22Rv1 (cell line): ENCODE data around the gene HS6ST1.

Experiments
- H3K27ac ChIP-seq: fragments of 450-650 bp; 2 replicates; pipeline ENCODE4 v1.5.1; 2017
- ZFX ChIP-seq: fragments of 450-650 bp; IDR thresholded peaks from 2 replicates; pipeline ENCODE4 v1.6.1; 2017; ENCODE audit warnings: antibody characterized with exemption, borderline replicate concordance
- TF ChIP-seq, protein P1 (sequence below): fragments of 450-650 bp; IDR thresholded peaks from 2 replicates; pipeline ENCODE4 v1.5.1; 2017; ENCODE audit warnings: mild to moderate bottlenecking

HS6ST1 gene

DNA sequence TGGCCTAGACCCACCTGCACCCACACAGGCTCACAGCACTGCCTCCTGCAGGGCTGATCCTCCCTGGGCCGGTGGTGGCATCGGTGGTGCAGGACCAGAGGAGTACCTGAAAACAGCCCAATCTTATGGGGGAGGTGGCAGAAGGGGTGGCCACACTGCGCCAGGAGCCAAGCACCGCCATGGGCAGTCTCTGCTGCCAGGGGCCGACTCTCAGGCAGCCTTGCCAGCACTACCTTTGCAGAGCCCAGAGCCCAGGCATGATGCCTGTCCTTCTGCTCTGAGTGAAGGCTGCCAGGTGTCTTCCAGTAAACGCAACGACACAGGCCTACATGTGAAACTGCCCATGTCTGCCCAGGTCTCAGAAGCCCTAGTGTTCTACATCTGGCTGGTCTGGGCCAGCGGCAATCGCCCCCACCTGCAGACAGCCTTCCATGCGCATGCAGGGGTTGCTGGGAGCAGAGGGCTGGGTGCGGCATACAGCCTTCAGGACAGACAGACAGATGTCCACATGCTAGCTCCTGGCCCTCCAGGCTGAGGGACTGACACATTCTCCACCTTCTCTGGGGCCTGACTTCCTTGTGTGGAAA is 6.8 kb downstream of the HS6ST1 start:
- no peak overlapping the region for H3K27ac ChIP-seq
- no peak for TF ChIP-seq ZFX
- TF ChIP-seq, protein P1, sequence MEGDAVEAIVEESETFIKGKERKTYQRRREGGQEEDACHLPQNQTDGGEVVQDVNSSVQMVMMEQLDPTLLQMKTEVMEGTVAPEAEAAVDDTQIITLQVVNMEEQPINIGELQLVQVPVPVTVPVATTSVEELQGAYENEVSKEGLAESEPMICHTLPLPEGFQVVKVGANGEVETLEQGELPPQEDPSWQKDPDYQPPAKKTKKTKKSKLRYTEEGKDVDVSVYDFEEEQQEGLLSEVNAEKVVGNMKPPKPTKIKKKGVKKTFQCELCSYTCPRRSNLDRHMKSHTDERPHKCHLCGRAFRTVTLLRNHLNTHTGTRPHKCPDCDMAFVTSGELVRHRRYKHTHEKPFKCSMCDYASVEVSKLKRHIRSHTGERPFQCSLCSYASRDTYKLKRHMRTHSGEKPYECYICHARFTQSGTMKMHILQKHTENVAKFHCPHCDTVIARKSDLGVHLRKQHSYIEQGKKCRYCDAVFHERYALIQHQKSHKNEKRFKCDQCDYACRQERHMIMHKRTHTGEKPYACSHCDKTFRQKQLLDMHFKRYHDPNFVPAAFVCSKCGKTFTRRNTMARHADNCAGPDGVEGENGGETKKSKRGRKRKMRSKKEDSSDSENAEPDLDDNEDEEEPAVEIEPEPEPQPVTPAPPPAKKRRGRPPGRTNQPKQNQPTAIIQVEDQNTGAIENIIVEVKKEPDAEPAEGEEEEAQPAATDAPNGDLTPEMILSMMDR: no peak

DNA sequence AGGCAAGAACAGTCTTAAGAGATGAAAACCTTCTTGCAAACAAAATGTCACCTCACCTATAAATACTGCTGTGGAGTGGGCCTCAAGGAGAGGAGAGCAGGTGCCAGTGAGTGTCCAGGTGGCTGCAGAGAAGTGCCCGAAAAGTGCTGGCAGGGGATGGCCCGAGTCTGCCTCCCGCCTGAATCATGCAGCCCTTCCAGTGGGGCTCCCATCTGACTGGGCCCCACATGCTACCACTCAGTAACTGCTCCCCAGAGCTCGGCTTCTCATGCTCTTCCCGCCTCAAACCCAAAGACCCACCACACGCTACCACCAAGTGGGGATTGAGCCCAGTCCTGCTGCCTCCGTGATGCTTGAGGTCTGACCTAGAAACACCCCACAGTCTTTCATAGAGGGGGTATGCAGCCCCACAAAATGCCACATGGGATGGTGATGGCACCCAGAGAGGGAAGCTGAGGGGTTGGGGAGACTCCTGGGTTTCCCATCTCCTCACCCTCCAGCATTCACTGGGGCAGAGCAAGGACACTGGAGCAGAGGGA is 7.4 kb downstream of the HS6ST1 start:
- TF ChIP-seq, protein P1: no peak
- no peak for TF ChIP-seq ZFX
- no peak overlapping the region for H3K27ac ChIP-seq

DNA sequence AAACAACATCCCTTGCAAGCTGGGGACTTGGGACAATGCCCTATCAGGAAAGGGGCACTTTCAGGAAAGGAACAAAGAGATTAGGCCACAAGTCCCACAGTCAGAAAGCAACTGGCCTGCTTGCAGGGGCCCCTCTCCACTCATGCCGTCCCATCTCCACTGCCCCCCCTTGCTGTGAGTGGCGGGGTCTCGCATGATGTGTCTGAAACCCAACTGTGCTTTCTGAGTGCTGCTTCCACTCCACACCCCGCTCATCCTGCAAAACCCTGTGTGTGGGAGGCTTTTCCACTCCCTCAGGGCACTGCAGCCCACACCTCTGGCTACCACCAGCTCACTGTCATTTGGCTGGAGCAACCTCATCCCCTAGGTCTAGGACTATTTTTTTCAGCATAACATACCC is 7.9 kb downstream of the HS6ST1 start:
- TF ChIP-seq, protein P1: no peak
- TF ChIP-seq ZFX: no peak
- no peak overlapping the region for H3K27ac ChIP-seq

DNA sequence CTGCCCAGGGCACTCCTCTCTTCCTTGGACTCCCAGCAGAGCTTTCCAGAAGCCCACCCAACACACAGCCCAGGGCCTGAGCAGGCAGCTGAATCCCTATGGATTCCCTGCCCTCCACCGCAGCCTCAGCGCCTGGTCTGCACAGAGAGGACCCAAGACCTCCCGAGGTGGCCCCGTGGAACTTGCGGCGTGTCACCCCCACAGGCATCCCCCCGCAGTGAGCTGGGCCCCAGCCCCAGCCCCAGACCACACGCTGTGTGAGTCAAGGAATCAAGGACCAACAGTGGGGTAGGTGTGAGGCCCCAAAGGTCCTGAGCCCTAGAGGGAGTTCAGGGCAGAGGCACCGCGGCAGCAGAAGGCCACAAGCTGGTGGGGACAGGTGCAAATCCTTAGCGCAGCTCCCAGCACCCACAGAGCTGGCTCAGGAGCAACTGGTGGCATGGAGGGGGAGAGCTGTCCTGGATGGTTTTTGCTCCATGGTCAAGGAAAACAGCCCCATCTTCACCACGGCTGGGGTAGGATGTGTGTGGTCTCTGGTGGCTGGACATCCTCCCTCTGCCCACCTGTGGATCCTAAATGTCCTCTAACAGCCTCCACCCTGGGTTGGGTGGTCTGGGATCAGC is 8.5 kb downstream of the HS6ST1 start:
- TF ChIP-seq ZFX: no peak
- TF ChIP-seq, protein P1: no peak
- no peak overlapping the region for H3K27ac ChIP-seq

DNA sequence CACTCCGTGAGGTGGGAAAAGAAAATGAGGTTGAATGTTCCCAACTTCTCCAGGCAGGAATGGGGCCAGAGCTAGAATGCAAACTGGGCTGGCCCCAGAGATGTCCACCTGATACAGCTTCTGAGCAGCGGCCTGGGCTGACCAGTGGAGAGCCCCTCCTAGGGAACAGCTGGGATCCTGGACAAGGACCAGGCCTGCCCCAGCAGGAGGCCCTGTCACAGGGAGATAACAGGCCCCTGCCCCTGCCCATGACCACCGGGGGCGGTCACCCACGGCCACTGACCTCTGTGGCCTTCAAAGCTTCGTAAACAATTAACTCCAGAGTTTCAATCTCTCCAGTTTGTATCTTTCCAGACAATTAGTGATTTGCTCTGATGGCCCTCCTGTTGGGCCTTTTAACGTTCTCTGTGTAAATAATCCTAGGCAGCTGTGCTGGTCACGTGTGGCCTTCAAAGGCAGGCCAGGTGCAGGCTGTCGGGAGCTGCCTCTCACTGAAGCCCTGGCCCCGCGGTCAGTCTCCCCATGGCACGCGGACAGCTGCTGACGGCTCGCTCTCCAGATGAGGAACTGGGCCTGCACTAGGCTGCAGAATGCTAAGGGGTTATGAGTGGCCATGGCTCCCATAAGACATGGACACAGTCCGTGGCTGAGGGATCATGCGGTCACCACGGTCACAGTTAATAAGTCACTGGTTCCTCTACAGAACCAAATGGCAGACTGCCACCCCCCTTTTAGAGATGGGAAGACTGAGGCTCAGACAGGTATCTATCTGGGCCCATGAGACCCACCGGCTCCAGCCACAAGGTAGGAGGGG is 9.2 kb downstream of the HS6ST1 start:
- TF ChIP-seq ZFX: no peak
- TF ChIP-seq, protein P1: no peak
- H3K27ac ChIP-seq: no peak overlapping the region

DNA sequence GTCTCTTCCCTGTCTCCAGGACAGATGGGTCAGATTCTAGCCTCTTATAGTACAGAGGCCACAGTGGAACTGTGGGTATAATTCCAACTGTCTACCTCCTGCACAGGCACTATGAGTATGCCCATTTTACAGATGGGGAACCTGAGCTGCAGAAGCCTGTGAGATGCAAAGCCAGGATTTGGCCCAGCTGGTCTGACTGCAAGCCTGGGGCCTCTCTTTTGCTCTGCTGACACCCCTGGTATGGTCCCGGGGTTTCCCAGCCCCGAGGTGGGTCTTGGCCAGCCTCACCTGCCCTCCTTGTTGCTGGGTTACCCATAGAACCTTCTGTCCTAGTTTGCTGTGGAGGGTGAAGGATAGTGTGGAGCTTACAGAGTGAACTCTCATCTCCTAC is 9.8 kb downstream of the HS6ST1 start:
- H3K27ac ChIP-seq: no peak overlapping the region
- TF ChIP-seq ZFX: no peak
- TF ChIP-seq, protein P1: no peak

DNA sequence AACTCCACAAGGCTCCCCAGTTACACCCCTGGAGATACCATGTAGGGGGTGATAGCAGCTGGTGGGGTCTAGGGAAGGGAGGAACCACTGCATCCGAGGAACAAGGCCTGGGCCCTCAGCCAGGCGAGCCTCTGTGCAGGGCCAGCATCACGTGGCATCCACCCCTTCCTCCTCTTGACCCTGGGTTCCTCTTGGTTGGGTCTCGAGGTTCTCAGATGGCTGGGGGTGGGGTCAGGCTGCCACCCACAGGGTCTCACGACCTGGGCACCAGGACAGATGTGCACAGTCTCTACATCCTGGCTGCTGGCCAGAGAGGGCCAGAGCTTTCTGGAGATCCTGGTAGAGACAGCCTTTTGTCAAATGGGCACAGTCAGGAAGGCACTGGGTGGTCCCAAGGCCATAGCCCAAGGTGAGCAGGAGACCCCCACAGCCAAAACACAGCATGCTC is 10.4 kb downstream of the HS6ST1 start:
- H3K27ac ChIP-seq: no peak overlapping the region
- no peak for TF ChIP-seq ZFX
- TF ChIP-seq, protein P1: no peak
